ENCODE data around the gene ZNF529.

The ZNF529 gene

DNA sequence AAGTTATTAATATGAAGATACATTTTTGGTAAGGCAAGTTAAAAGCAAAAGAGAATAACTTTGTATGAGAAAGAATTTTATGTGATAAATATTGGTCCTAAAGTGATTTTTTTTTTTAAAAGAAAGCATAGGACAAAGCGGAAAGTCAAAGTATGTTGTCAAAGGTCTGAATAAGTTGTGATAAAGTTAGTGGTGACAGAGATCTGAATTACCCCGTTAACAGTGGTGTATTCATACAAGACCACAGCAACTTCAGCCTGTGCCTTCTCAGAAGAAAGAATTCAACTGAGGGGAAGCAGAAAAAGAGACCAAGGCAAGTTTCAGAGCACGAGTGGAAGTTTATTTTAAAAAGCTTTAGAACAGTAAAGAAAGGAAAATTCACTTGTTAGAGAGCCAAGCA is 64.8 kb downstream of the ZNF529 start:
- no peak for DNase-seq

DNA sequence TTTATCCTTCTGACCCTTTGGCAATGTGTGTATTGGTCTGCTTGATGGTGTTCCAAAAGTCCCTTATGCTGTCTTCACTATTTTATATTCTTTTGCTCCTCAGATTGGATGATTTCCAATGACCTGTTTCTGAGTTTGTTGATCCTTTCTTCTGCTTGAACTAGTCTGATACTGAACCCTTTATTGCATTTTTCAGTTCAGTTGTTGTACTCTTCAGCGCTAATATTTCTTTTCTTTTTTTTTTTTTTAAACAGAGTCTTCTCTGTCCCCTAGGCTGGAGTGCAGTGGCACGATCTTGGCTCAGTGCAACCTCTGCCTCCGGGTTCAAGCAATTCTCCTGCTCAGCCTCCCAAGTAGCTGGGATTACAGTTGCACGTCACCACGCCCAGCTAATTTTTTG is 71.1 kb downstream of the ZNF529 start:
- DNase-seq, result no peak

DNA sequence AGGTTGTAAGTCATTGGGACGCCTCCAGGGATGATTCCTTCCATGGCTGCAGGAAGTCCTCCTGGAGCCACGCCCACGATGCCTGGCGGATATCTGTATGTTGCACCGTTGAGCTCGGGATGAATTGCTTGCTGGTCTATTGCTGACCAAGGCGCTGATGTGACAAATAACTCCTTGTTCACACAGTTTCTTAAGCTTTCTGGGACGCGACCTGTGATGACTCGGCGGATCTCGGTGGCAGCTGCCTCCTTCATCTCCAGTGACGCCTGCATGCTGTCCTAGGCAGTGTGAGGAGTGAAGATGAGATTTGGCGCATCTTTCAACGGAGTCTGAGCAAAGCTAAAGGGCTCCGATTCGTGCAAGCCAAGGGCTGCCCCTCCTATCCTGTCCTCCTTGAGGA is 76.1 kb downstream of the ZNF529 start:
- DNase-seq, result no peak
